CD4-positive, alpha-beta T cell (primary cell): ENCODE measurements around the gene ILKAP. TPM values are rescaled to one million over a fixed set of nuclear protein-coding genes. Genes with fewer than 3 reads are reported as not detected.

Source experiments
- ATAC-seq: fragments of 200-7000 bp; cut with Tn5 transposase; one replicate; pipeline ENCODE4 v1.10.0; 2022; ENCODE audit warnings: mild to moderate bottlenecking; ENCODE audit not compliant: poor library complexity
- CTCF ChIA-PET: fragments of 350-600 bp; sonication (Branson Sonifier 250); formaldehyde crosslinking; loops from one replicate; lab custom pipeline; 2021; ENCODE audit warnings: antibody characterized with exemption, inconsistent platforms; lab: Charles Lee
- POLR2A ChIA-PET: fragments of 350-600 bp; sonication (Branson Sonifier 250); formaldehyde crosslinking; loops from one replicate; lab custom pipeline; 2021; ENCODE audit warnings: antibody characterized with exemption, inconsistent platforms; lab: Charles Lee
- DNase-seq, 14 experiments: peaks; one replicate each; pipeline ENCODE4 v3.0.0-alpha.2; 2013 to 2020; ENCODE audit warnings: mixed read lengths in 2 of 14
- H3K27ac ChIP-seq, 2 donors: one replicate each; pipeline versions ENCODE4 v1.5.1 to v1.7.0; 2013; ENCODE audit warnings: low read length in 2 of 2, low read depth in 1 of 2, mild to moderate bottlenecking in 1 of 2
- H3K27me3 ChIP-seq, 2 experiments: 1 replicate in 1 of 2; 2 replicates in 1 of 2; pipeline versions ENCODE4 v1.6.1 to v1.7.0; 2013; ENCODE audit warnings: low read length in 2 of 2, control low read depth in 1 of 2, mild to moderate bottlenecking in 1 of 2, moderate library complexity in 1 of 2; ENCODE audit not compliant: insufficient read depth in 2 of 2, control insufficient read depth in 1 of 2
- H3K36me3 ChIP-seq: one replicate; pipeline ENCODE4 v1.6.1; 2013; ENCODE audit warnings: low read length, control low read depth; ENCODE audit not compliant: insufficient read depth
- H3K4me1 ChIP-seq: one replicate; pipeline ENCODE4 v1.6.1; 2013; ENCODE audit warnings: low read length, control low read depth; ENCODE audit not compliant: insufficient read depth
- H3K4me3 ChIP-seq: one replicate; pipeline ENCODE4 v1.5.1; 2013; ENCODE audit warnings: mild to moderate bottlenecking, low read length, moderate library complexity
- H3K9me3 ChIP-seq, 2 experiments: 1 replicate in 1 of 2; 2 replicates in 1 of 2; pipeline versions ENCODE4 v1.6.1 to v1.7.0; 2013; ENCODE audit warnings: low read length in 2 of 2, mild to moderate bottlenecking in 2 of 2, control low read depth in 1 of 2, moderate library complexity in 1 of 2; ENCODE audit not compliant: control insufficient read depth in 1 of 2, insufficient read depth in 1 of 2
- H3K27ac Mint-ChIP-seq: one replicate; pipeline ENCODE4 v1.8.0; 2020; ENCODE audit warnings: mixed read lengths
- H3K27me3 Mint-ChIP-seq: one replicate; pipeline ENCODE4 v1.8.0; 2021; ENCODE audit warnings: mixed read lengths
- H3K36me3 Mint-ChIP-seq: one replicate; pipeline ENCODE4 v1.8.0; 2021; ENCODE audit warnings: low read depth, mixed read lengths
- H3K4me1 Mint-ChIP-seq: one replicate; pipeline ENCODE4 v1.8.0; 2021; ENCODE audit warnings: low read depth, mixed read lengths
- H3K4me3 Mint-ChIP-seq: one replicate; pipeline ENCODE4 v1.8.0; 2020; ENCODE audit warnings: mild to moderate bottlenecking, mixed read lengths
- H3K9me3 Mint-ChIP-seq: one replicate; pipeline ENCODE4 v1.8.0; 2020; ENCODE audit warnings: mixed read lengths
- CTCF ChIP-seq: fragments of 200-600 bp; IDR thresholded peaks from one replicate; pipeline ENCODE4 v1.8.0; 2022; ENCODE audit warnings: antibody characterized with exemption, mild to moderate bottlenecking
- intact Hi-C, 2 experiments: fragments of 100-400 bp; cut with DNase I in 1 of 2; cut with micrococcal nuclease in 1 of 2; formaldehyde crosslinking; loops; one replicate each; pipeline versions ENCODE4 v1.15.1 to v1.9.0; 2023 to 2025; cut with DNase I, micrococcal nuclease
- total RNA-seq, 174 experiments: library from RNA in 2 of 174; stranded (reverse) in 2 of 174; gene quantifications; one replicate each; pipeline ENCODE4 v1.2.3 and lab custom pipeline; 2021 to 2026

The ILKAP gene
- total RNA-seq, 2 experiments from 2014 or later, result 133 to 143 TPM

GRCh38 chr2:238226698-238227586 is 23.4 kb upstream of the ILKAP start:
- H3K4me1 Mint-ChIP-seq, result peaks cover 23% of the 10 kb centered on the region
- POLR2A ChIA-PET, result no interaction called here
- peaks cover 14% of the 10 kb centered on the region for H3K4me1 ChIP-seq

GRCh38 chr2:238225911-238226697 is 22.6 kb upstream of the ILKAP start:
- intact Hi-C loops, result no loop called here
- no peak overlapping the region for H3K27ac Mint-ChIP-seq
- Histone ChIP-seq H3K36me3 (no peaks in the 10 kb centered on the region), H3K4me3 (no peak overlapping the region), H3K4me1 (peaks cover 5% of the 10 kb centered on the region), H3K27me3 (peaks cover 0 to 2% of the 10 kb centered on the region in 2 experiments), H3K9me3 (no peaks in the 10 kb centered on the region), H3K27ac (no peak overlapping the region)
- no peaks in the 10 kb centered on the region for H3K9me3 Mint-ChIP-seq
- DNase-seq (no peak), ATAC-seq (no peak)
- no peaks in the 10 kb centered on the region for H3K27me3 Mint-ChIP-seq
- ChIA-PET CTCF (no interaction called here), POLR2A (no interaction called here)
- TF ChIP-seq CTCF, result no peak
- peaks cover 16% of the 10 kb centered on the region for H3K4me1 Mint-ChIP-seq
- H3K36me3 Mint-ChIP-seq, result no peaks in the 10 kb centered on the region
- H3K4me3 Mint-ChIP-seq, result no peak overlapping the region

More at GRCh38 chr2:238226698-238227586, 23.4 kb upstream of the ILKAP start:
- intact Hi-C loops, result no loop called here
- CTCF ChIA-PET, result no interaction called here
- no peak overlapping the region for H3K27ac Mint-ChIP-seq
- Histone ChIP-seq H3K27ac (no peak overlapping the region), H3K9me3 (no peaks in the 10 kb centered on the region), H3K4me3 (no peak overlapping the region), H3K27me3 (peaks cover 0 to 2% of the 10 kb centered on the region in 2 experiments), H3K36me3 (no peaks in the 10 kb centered on the region)
- no peak for DNase-seq
- no peaks in the 10 kb centered on the region for H3K27me3 Mint-ChIP-seq
- H3K4me3 Mint-ChIP-seq, result no peak overlapping the region
- no peaks in the 10 kb centered on the region for H3K36me3 Mint-ChIP-seq
- no peak for ATAC-seq
- TF ChIP-seq CTCF, result no peak
- H3K9me3 Mint-ChIP-seq, result no peaks in the 10 kb centered on the region

GRCh38 chr2:238225121-238225520 is 21.6 kb upstream of the ILKAP start:
- no peak for DNase-seq
- no peaks in the 10 kb centered on the region for H3K36me3 ChIP-seq
- peaks cover 0 to 2% of the 10 kb centered on the region in 2 experiments for H3K27me3 ChIP-seq
- no peak overlapping the region for H3K4me3 Mint-ChIP-seq
- no peak overlapping the region for H3K4me3 ChIP-seq
- intact Hi-C loops, result no loop called here
- H3K4me1 Mint-ChIP-seq, result peaks cover 6% of the 10 kb centered on the region
- no peaks in the 10 kb centered on the region for H3K9me3 ChIP-seq
- no peaks in the 10 kb centered on the region for H3K9me3 Mint-ChIP-seq
- TF ChIP-seq CTCF, result no peak
- H3K27ac ChIP-seq, result no peak overlapping the region
- no peaks in the 10 kb centered on the region for H3K36me3 Mint-ChIP-seq
- H3K27me3 Mint-ChIP-seq, result no peaks in the 10 kb centered on the region
- H3K27ac Mint-ChIP-seq, result no peak overlapping the region
- CTCF ChIA-PET, result no interaction called here
- H3K4me1 ChIP-seq, result no peaks in the 10 kb centered on the region
- ATAC-seq, result no peak
- POLR2A ChIA-PET, result no interaction called here
